GM13977 (cell line): ENCODE measurements around the gene TEKTIP1.

Experiments
- DNase-seq: peaks from one replicate; pipeline ENCODE4 v3.0.0; 2012; ENCODE audit warnings: low spot score
- CTCF ChIP-seq: IDR thresholded peaks from 2 replicates; pipeline ENCODE4 v1.5.1; 2012; ENCODE audit warnings: mild to moderate bottlenecking, control low read depth; ENCODE audit not compliant: insufficient read depth; ENCODE audit errors: extremely low read depth, missing control alignments
- in situ Hi-C: fragments of 300-500 bp; cut with MboI; formaldehyde crosslinking; loops from one replicate; pipeline ENCODE4 v1.12.0; 2022; ENCODE audit warnings: low sequenced_read_pairs, low pct_unique_long_range_greater_than_20kb, mixed read lengths, inconsistent platforms; ENCODE audit not compliant: unreplicated experiment

The TEKTIP1 gene

GRCh38 chr19:3538965-3539755 lies at the start of gene TEKTIP1:
TSS of gene TEKTIP1 (plus strand) at chr19:3539174. CDS start at chr19:3539178, 4 bp downstream.
- no peak for TF ChIP-seq CTCF

DNA sequence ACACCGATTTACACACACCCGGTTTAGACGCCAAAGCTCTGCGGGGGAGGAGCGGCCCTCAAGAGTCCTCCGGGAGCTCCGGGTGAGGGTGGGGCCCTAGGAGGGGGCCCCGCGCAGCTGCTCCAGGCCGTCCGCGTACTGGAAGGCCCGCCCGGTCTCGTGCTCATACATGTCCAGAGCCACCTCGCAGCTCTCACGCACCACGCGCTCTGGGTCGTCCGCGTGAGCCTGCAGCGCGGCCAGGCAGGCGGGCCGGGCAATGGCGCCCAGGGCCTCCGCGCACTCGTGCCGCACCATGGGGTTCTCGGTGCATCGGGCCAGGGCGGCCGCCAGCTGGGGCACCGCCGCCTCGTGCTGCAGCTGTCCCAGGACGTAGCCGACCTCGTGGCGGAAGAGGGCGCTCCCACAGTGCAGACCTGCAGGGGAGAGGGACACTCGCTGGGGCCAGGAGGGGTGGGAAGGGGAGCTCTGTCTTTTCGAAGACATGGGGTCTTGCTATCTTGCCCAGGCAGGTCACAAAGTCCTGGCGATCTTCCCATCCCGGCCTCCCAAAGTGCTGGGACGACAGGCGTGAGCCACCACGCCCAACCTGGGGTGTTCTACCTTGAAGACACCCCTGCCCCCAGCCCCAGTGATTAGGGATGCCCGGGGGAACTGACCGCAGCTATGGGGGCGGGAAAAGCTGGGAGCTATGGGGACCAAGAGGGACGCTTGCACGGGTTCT lies 47.4 kb upstream of the TEKTIP1 start:
- no peak for DNase-seq
- no peak for TF ChIP-seq CTCF
- in situ Hi-C loops = loop anchor here (25.0 kb wide), 1 partner anchor 529 kb away; no protein-coding TSS in a partner anchor

More at GRCh38 chr19:3538965-3539755, at the start of gene TEKTIP1:
- DNase-seq = no peak
- in situ Hi-C loops = no loop called here

GRCh38 chr19:3492131-3492839 lies 46.7 kb upstream of the TEKTIP1 start:
- DNase-seq = no peak
- TF ChIP-seq CTCF = no peak
- in situ Hi-C loops = loop anchor here (25.0 kb wide), 1 partner anchor 530 kb away; no protein-coding TSS in a partner anchor

GRCh38 chr19:3492919-3493318 lies 46.1 kb upstream of the TEKTIP1 start:
- no peak for TF ChIP-seq CTCF
- in situ Hi-C loops = loop anchor here (25.0 kb wide), 1 partner anchor 531 kb away; no protein-coding TSS in a partner anchor
- DNase-seq = no peak

GRCh38 chr19:3493651-3494050 lies 45.3 kb upstream of the TEKTIP1 start:
- no peak for TF ChIP-seq CTCF
- no peak for DNase-seq
- in situ Hi-C loops = loop anchor here (25.0 kb wide), 1 partner anchor 531 kb away; no protein-coding TSS in a partner anchor

- peak; percentile 76 for DNase-seq
- in situ Hi-C loops = loop anchor here (25.0 kb wide), 1 partner anchor 532 kb away; no protein-coding TSS in a partner anchor
- no peak for TF ChIP-seq CTCF
Measured at GRCh38 chr19:3494051-3494450, 44.9 kb upstream of the TEKTIP1 start.
